GM21723 (cell line): Measurements from ENCODE around the gene GAS2L1.
"Not testable (repeated sequence)": the region's sequence is repeated elsewhere in the genome, so short reads cannot be mapped to it uniquely, and the experiment has no call there.

Source experiments
- ATAC-seq: cut with Tn5 transposase; IDR thresholded peaks from one replicate; pipeline ENCODE4 v1.9.1; 2021; ENCODE audit warnings: mild to moderate bottlenecking, moderate library complexity; ENCODE audit not compliant: unreplicated experiment

The GAS2L1 gene

GRCh38 chr22:29340566-29340965, 34.1 kb downstream of the GAS2L1 start:
- ATAC-seq, result no peak

- ATAC-seq, result no peak
Observed at GRCh38 chr22:29341056-29341848, 34.8 kb downstream of the GAS2L1 start.

GRCh38 chr22:29341849-29342127, 35.3 kb downstream of the GAS2L1 start:
- no peak for ATAC-seq

- no peak for ATAC-seq
Observed at GRCh38 chr22:29342177-29342576, 35.7 kb downstream of the GAS2L1 start.

- ATAC-seq, result no peak
Observed at GRCh38 chr22:29342577-29343312, 36.3 kb downstream of the GAS2L1 start.

- no peak for ATAC-seq
Observed at GRCh38 chr22:29343313-29343805, 36.9 kb downstream of the GAS2L1 start.

GRCh38 chr22:29344137-29344536, 37.7 kb downstream of the GAS2L1 start:
- ATAC-seq, result no peak

GRCh38 chr22:29344889-29345288, 38.4 kb downstream of the GAS2L1 start:
- ATAC-seq, result not testable (repeated sequence)

- no peak for ATAC-seq
Observed at GRCh38 chr22:29345932-29346331, 39.5 kb downstream of the GAS2L1 start.

GRCh38 chr22:29346659-29347058, 40.2 kb downstream of the GAS2L1 start:
- no peak for ATAC-seq

- no peak for ATAC-seq
Observed at GRCh38 chr22:29348041-29348440, 41.6 kb downstream of the GAS2L1 start.

- ATAC-seq, result no peak
Observed at GRCh38 chr22:29348956-29349355, 42.5 kb downstream of the GAS2L1 start.

GRCh38 chr22:29351042-29351441, 44.6 kb downstream of the GAS2L1 start:
- no peak for ATAC-seq

- no peak for ATAC-seq
Observed at GRCh38 chr22:29351891-29352290, 45.4 kb downstream of the GAS2L1 start.

GRCh38 chr22:29352778-29353177, 46.3 kb downstream of the GAS2L1 start:
- no peak for ATAC-seq

GRCh38 chr22:29353286-29353685, 46.8 kb downstream of the GAS2L1 start:
- ATAC-seq, result no peak

- no peak for ATAC-seq
Observed at GRCh38 chr22:29353860-29354259, 47.4 kb downstream of the GAS2L1 start.

- ATAC-seq, result not testable (repeated sequence)
Observed at GRCh38 chr22:29357193-29357890, 50.9 kb downstream of the GAS2L1 start.

- ATAC-seq, result no peak
Observed at GRCh38 chr22:29359469-29359868, 53.0 kb downstream of the GAS2L1 start.
